Stimulated activated effector memory CD8-positive, alpha-beta T cell treated with anti-CD3 and anti-CD28 coated beads, Interleukin-12 subunit alpha, Interleukin-12 subunit beta, amount 100 ng/mL, for 72 hours (primary cell): Measurements from ENCODE around the gene LYZL2.
A peak's percentile ranks its signal among the peaks of the same experiment; 100 is the strongest.

Experiments
- ATAC-seq: fragments of 150-1000 bp; cut with Tn5 transposase; 2 replicates; pipeline ENCODE4 v1.10.0; 2021
- DNase-seq, 2 donors: peaks; one replicate each; pipeline ENCODE4 v3.0.0; 2021 to 2022; ENCODE audit warnings: low spot score in 2 of 2
- H3K27ac Mint-ChIP-seq: one replicate; pipeline ENCODE4 v1.8.0; 2022; ENCODE audit warnings: mild to moderate bottlenecking, mixed read lengths
- H3K36me3 Mint-ChIP-seq: one replicate; pipeline ENCODE4 v1.8.0; 2022; ENCODE audit warnings: mild to moderate bottlenecking, mixed read lengths
- H3K4me1 Mint-ChIP-seq: one replicate; pipeline ENCODE4 v1.8.0; 2022; ENCODE audit warnings: mixed read lengths
- H3K4me3 Mint-ChIP-seq: one replicate; pipeline ENCODE4 v1.8.0; 2022; ENCODE audit warnings: mild to moderate bottlenecking, mixed read lengths
- H3K9me3 Mint-ChIP-seq: one replicate; pipeline ENCODE4 v1.8.0; 2022; ENCODE audit warnings: mixed read lengths

LYZL2 gene

GRCh38 chr10:30587522-30588031 is 42.0 kb downstream of the LYZL2 start:
- peaks cover 7% of the 10 kb centered on the region for H3K4me1 Mint-ChIP-seq
- no peaks in the 10 kb centered on the region for H3K36me3 Mint-ChIP-seq
- no peak for DNase-seq
- H3K4me3 Mint-ChIP-seq, result no peak overlapping the region
- peak; percentile 49 for ATAC-seq
- no peaks in the 10 kb centered on the region for H3K9me3 Mint-ChIP-seq
- H3K27ac Mint-ChIP-seq, result peak overlapping the region; percentile 70

DNA sequence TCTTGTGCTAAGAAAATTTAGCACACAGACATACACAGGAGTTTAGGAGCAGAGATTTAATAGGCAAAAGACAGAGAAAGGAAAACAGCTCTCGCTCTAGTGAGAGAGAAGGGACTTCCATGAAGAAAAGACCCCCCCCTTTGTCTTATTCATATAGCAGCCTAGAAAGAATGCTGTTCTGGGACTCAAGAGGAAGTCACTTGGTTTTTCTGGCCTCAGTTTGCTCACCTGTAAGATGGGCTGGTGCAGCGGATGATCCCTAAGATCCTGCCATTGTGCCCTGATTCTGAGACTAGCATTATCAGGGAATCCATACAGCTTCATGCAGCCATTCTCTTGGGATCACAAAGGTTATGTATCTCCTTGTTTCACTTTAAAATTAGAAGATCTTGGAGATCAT is 42.7 kb downstream of the LYZL2 start:
- Mint-ChIP-seq H3K4me3 (no peak overlapping the region), H3K36me3 (no peaks in the 10 kb centered on the region), H3K27ac (no peak overlapping the region), H3K4me1 (peaks cover 7% of the 10 kb centered on the region), H3K9me3 (no peaks in the 10 kb centered on the region)
- ATAC-seq (no peak), DNase-seq (no peak)

DNA sequence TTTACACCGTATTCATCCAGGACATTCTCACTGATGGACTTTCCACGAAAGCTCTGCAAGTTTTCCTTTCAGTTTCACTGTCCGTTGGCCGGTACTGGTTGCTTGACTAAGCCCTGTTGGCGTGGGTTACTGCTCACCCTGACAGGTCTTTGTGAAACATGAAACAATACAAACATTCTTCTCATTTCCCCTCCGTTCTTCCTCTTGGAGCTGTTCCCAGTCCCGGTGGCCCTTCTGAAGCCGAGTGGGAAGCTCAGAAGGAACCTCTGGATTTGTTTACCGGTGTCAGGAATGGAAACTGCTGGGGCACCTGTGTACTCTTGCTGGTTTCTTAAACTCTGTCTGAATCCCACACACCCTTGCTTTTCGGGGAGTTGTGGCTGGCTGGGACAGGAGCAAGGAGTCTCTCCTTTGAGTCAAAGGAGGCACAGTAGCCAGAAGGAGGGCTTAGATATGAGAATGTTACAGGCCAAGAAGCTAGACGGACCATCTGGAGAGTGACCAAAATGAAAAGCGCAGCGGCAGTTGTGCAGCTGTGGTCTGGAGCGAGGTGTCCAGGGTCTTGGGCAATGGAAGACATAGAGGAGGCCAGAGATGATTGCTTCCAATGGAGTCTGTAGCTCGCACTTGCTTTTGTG is 45.7 kb downstream of the LYZL2 start:
- ATAC-seq (peak; percentile 56), DNase-seq (no peak)
- peak overlapping the region; percentile 38 for H3K27ac Mint-ChIP-seq

DNA sequence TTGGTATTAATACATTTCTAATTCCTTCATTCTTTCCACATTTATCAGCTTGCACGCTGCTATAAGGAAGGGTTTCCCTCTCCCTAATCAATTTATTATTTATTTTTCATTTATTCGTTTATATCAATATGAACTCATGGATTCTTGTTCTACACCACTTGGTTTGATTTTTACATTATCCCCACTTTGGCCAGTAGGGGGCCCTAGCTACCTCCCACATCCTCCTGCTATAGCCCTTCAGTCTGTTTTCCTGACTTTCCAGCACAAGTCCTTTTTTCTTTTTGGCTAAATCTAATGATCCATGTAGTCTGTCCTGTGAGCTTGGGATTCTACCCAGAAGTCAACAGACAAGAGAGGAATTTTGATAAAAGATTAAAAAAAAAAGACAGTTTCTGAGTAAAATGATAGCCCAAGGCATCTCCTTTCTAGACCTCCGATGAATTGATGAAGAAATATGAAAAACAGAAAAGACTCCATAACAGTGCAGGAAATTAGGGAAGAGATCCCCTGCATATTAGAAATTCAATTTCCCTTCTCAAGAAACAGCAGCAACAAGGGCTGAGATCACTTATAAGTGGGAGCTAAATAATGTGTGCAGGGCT is 47.7 kb downstream of the LYZL2 start:
- Mint-ChIP-seq H3K36me3 (no peaks in the 10 kb centered on the region), H3K4me3 (no peak overlapping the region), H3K4me1 (peaks cover 7% of the 10 kb centered on the region), H3K27ac (peak overlapping the region; percentile 18), H3K9me3 (no peaks in the 10 kb centered on the region)
- DNase-seq (peak in 1 of 2 donors; percentile 56), ATAC-seq (no peak)

More for the DNA sequence above, 45.7 kb downstream of the LYZL2 start:
- Mint-ChIP-seq H3K4me1 (peaks cover 7% of the 10 kb centered on the region), H3K36me3 (no peaks in the 10 kb centered on the region), H3K9me3 (no peaks in the 10 kb centered on the region), H3K4me3 (peak overlapping the region; percentile 47)

DNA sequence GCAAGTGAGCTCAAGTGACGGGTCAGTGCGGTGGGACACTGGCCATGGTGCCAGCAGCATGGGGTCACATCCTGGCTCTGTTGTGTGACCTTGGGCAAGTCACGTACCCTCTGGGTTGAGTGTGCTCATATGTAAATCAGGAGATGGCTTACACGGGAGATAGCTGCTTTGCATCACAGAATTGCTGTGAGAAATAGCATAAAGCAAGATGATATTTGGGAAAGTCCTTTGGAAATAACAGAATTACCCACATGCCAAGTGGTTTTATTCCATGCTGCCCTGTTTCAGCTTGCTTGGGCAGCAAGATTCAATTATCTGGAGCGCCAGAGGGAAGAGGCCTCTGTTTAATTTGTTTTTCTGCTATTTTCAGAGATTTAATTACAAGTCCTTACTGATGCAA is 48.9 kb downstream of the LYZL2 start:
- ATAC-seq, result no peak
- H3K36me3 Mint-ChIP-seq, result no peaks in the 10 kb centered on the region
- H3K4me1 Mint-ChIP-seq, result peaks cover 7% of the 10 kb centered on the region
- H3K27ac Mint-ChIP-seq, result no peak overlapping the region
- DNase-seq, result no peak
- no peak overlapping the region for H3K4me3 Mint-ChIP-seq
- H3K9me3 Mint-ChIP-seq, result no peaks in the 10 kb centered on the region

- Mint-ChIP-seq H3K36me3 (no peaks in the 10 kb centered on the region), H3K4me3 (no peak overlapping the region), H3K27ac (no peak overlapping the region), H3K4me1 (peaks cover 7% of the 10 kb centered on the region), H3K9me3 (no peaks in the 10 kb centered on the region)
- no peak for DNase-seq
- no peak for ATAC-seq
These were observed 49.3 kb downstream of the LYZL2 start for GRCh38 chr10:30580241-30580640.

- H3K4me3 Mint-ChIP-seq, result no peak overlapping the region
- peaks cover 7% of the 10 kb centered on the region for H3K4me1 Mint-ChIP-seq
- H3K36me3 Mint-ChIP-seq, result no peaks in the 10 kb centered on the region
- H3K9me3 Mint-ChIP-seq, result no peaks in the 10 kb centered on the region
- H3K27ac Mint-ChIP-seq, result no peak overlapping the region
- no peak for DNase-seq
- ATAC-seq, result no peak
These were observed 50.0 kb downstream of the LYZL2 start for GRCh38 chr10:30579574-30579973.

DNA sequence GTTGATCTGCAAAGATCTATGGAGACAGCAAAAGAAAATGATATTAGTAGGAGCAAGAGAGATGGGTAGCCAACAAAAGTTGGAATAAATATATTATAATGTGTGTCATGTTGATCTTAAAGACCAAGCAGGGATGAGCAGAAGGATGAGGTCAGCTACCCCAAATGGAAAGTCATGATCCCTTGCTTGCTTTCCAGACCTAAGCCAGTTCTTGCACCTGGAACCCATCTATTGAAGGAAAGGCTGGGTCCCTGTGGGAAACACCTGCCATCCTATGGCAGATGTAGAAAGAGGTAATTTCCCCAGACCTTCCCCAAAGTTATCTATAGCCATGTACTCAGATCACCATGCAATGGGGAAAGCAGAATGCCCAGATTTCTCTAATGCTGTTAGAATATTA is 52.5 kb downstream of the LYZL2 start:
- no peaks in the 10 kb centered on the region for H3K36me3 Mint-ChIP-seq
- no peak for ATAC-seq
- H3K9me3 Mint-ChIP-seq, result no peaks in the 10 kb centered on the region
- no peak overlapping the region for H3K27ac Mint-ChIP-seq
- H3K4me3 Mint-ChIP-seq, result no peak overlapping the region
- DNase-seq, result no peak
- H3K4me1 Mint-ChIP-seq, result no peaks in the 10 kb centered on the region

DNA sequence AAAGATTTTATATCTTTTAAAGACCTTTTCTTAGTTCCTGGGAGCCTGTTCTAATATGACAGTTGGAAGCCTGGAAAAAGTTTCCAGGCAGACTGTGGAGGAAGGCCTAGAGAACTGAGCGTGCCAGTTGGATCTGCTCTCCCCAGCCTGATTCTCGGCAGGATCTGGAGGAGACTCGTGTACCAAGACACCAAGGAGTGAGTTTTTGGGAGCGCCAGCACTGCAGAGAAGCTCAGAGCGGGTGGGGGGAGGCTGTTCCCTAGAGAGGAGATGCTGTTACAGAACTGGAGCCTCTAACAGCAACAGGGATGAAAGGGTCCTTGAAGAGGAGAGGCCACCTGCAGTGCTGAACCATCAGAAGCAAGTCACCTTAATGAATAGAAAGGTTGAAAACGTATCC is 52.9 kb downstream of the LYZL2 start:
- Mint-ChIP-seq H3K4me1 (no peaks in the 10 kb centered on the region), H3K27ac (no peak overlapping the region), H3K9me3 (no peaks in the 10 kb centered on the region), H3K4me3 (no peak overlapping the region), H3K36me3 (no peaks in the 10 kb centered on the region)
- ATAC-seq, result no peak
- DNase-seq, result no peak

DNA sequence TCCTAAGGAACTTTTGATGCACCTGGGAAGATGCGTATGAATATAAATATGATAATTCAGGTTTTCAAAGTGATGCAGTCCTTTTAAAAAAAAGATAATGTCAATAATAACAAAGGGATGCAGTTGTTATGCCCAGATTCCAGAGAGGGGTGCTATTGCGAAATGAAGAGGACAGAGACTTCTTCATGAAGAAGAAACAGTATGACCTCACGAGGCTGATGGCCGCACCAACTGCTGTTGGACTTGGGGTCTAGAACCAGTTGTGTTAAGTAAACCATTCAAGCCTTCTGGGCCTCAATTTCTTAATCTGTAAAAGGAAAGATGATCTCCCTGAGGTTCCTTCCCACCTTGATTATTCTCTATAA is 55.1 kb downstream of the LYZL2 start:
- ATAC-seq (no peak), DNase-seq (no peak)
- H3K4me3 Mint-ChIP-seq, result no peak overlapping the region
- H3K9me3 Mint-ChIP-seq, result no peaks in the 10 kb centered on the region
- no peak overlapping the region for H3K27ac Mint-ChIP-seq
- no peaks in the 10 kb centered on the region for H3K4me1 Mint-ChIP-seq
- H3K36me3 Mint-ChIP-seq, result no peaks in the 10 kb centered on the region

DNA sequence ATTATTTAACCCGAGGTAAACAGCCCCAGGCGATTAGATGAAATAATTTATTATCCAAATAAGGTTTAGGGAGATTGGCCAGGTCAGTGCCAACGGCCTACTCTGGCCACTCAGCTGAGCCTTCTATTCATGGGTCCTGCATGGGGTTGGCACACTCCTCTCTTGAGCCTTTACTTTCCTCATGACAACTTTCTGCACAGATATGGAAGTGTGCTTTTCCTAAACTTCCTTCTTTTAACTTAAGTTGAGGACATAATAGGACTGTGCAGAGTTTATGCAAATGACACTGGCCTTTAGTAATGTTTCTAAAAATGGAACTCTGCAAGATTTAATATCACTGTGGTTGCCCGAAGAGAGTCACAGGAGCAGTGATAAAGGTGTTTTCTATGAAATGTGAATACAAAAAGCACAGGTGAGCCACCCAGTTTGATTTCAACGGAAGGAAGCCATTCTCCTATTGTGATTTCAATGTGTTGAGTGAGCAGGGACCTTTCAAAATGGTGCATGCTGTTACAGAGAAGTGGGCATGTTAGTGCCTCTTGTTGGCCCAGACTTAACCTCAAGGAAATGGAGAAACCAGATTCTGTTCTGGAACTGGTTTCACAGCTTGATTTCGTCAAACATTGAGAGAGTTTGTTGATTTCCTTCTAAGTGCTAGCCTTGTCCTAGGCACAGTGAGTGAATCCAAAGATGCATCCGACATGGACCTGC is 55.7 kb downstream of the LYZL2 start:
- Mint-ChIP-seq H3K4me1 (no peaks in the 10 kb centered on the region), H3K27ac (no peak overlapping the region), H3K4me3 (no peak overlapping the region), H3K36me3 (no peaks in the 10 kb centered on the region), H3K9me3 (no peaks in the 10 kb centered on the region)
- ATAC-seq (no peak), DNase-seq (no peak)

- ATAC-seq (no peak), DNase-seq (no peak)
- no peak overlapping the region for H3K27ac Mint-ChIP-seq
- H3K4me1 Mint-ChIP-seq, result peaks cover 6% of the 10 kb centered on the region
- no peaks in the 10 kb centered on the region for H3K9me3 Mint-ChIP-seq
- H3K36me3 Mint-ChIP-seq, result no peaks in the 10 kb centered on the region
- H3K4me3 Mint-ChIP-seq, result no peak overlapping the region
These were observed 64.1 kb downstream of the LYZL2 start for GRCh38 chr10:30565449-30565848.

- no peak overlapping the region for H3K4me3 Mint-ChIP-seq
- peaks cover 6% of the 10 kb centered on the region for H3K4me1 Mint-ChIP-seq
- ATAC-seq (peak; percentile 97), DNase-seq (peak in 1 of 2 donors; percentile 66)
- H3K9me3 Mint-ChIP-seq, result no peaks in the 10 kb centered on the region
- no peaks in the 10 kb centered on the region for H3K36me3 Mint-ChIP-seq
- no peak overlapping the region for H3K27ac Mint-ChIP-seq
These were observed 66.8 kb downstream of the LYZL2 start for GRCh38 chr10:30562787-30563186.
